Kidney capillary endothelial cell (primary cell): ENCODE data around the gene ARID5B.
"Not testable (repeated sequence)": the region's sequence is repeated elsewhere in the genome, so short reads cannot be mapped to it uniquely, and the experiment has no call there.

Experiments used
- DNase-seq: peaks from one replicate; pipeline ENCODE4 v3.0.0-alpha.2; 2018; ENCODE audit warnings: low spot score

The ARID5B gene, protein sequence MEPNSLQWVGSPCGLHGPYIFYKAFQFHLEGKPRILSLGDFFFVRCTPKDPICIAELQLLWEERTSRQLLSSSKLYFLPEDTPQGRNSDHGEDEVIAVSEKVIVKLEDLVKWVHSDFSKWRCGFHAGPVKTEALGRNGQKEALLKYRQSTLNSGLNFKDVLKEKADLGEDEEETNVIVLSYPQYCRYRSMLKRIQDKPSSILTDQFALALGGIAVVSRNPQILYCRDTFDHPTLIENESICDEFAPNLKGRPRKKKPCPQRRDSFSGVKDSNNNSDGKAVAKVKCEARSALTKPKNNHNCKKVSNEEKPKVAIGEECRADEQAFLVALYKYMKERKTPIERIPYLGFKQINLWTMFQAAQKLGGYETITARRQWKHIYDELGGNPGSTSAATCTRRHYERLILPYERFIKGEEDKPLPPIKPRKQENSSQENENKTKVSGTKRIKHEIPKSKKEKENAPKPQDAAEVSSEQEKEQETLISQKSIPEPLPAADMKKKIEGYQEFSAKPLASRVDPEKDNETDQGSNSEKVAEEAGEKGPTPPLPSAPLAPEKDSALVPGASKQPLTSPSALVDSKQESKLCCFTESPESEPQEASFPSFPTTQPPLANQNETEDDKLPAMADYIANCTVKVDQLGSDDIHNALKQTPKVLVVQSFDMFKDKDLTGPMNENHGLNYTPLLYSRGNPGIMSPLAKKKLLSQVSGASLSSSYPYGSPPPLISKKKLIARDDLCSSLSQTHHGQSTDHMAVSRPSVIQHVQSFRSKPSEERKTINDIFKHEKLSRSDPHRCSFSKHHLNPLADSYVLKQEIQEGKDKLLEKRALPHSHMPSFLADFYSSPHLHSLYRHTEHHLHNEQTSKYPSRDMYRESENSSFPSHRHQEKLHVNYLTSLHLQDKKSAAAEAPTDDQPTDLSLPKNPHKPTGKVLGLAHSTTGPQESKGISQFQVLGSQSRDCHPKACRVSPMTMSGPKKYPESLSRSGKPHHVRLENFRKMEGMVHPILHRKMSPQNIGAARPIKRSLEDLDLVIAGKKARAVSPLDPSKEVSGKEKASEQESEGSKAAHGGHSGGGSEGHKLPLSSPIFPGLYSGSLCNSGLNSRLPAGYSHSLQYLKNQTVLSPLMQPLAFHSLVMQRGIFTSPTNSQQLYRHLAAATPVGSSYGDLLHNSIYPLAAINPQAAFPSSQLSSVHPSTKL

DNA sequence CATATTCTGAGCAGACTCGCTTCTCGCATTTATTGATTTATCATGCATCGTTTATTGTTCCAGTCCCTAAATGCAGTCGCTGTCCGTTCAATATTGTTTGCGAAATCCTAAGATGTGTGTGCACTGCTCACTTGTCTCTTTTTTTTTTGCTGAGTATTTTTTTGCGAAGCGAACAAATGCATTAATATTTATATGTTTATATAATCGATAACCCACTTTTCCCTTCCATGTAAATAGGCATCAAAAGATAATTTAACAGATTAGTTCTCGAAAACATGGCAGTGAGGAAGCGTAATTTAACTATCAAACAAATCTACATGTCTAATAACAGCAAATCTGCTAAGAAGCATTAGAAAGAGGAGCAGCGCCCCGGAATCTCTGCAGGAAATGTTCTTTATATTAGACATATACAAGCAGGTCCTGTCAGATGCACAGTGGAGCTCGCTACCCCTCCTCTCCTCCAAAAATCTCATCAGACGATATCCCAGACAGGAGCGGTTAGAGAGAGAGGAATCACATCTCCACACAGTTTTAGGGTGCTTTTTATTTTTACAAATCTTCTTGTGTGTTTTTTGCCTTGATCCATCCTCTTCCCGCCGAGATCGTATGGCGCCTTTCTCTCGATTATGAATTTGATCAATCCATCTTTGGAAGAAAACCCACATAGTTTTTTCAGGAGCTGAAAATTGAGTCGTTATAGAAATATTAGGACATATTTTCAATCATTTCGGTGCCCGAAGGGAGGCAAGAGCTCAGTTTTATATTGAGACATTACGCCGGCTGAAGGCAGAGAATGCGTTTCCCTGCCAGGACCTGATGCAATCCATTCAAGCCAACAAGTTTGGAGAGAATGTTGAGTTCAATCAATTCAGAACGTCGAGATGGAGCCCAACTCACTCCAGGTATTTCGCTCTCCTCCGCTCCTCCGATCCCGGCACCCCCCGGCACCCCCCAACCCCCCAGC, at the start of gene ARID5B:
Gene ARID5B, plus strand, starts transcription at position 871 of the 964 bp plus-strand sequence. Its CDS starts 11 bp downstream, at position 882.
- DNase-seq = peak; percentile 50

DNA sequence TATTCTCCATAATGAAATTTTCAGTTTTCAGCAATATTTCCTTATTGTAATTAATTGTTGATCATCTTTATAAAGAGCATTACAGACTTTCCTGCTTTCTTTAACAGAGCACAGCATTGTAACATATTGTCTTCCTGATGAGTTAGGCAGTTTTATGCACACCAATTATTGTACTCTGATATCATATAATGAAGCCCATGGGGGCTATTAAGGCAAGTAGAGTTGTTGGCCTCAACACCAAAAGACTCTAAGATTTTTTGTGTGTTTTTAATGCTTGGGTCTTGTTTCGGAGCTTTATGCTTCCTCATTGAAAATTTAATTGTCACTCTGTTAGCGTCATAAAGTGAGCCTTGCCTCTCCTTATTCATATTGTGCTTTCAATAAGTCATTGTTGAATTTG, 49.2 kb upstream of the ARID5B start:
- no peak for DNase-seq

DNA sequence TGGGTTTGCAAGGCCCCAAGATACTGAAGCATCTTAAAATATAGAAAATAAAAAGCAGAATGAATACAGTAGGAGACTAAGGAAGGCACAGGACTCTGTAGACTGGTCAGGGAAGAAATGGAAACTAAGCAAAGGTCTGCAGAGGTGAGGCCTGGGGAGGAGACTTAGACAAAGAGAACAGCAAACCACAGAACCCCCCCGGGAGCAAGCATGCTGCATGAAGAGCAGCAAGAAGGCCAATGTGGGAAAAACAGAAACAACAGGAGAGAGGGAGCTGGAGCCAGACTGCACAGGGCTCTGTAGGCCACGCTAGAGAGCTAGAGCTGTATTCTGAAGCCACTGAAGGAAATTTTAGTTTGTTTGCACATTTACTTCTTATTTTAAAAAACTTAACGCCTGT, 45.7 kb upstream of the ARID5B start:
- DNase-seq = no peak

DNA sequence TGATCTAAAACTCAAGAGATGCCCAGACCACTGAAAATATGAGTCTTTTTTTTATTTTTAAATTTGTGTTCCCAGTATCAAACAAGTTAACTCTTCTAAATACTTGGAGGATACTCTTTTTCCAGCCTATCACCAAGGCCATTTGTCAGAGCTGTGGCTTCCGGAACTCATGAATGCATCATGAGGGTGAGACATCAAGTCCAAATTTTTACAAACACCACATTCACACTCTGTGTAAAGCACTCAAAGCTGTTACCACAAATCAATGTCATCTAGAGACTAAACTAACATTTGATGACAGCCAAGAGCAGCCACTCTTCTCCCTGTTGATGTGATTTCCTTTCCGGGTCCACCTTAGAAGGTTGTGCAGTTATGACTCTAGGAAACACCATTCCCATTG, 43.8 kb upstream of the ARID5B start:
- no peak for DNase-seq

DNA sequence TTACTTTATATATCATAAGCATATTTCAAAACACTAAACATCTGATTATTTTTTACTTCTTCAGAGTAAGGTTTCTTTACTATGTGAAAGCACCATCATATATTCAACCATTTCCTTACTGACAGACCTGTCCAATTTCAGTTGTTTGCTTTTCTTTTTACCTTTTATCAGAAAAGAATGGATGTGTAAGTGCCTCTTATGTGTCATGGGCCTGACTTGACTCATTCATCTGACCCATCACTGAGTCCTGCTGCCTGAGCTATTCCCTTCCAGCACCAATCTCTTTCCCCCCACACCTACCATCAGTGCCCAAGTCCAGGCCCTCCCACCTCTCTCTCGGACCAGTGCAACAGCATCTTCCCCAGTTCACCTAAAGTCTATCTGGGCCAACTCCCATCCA, 41.7 kb upstream of the ARID5B start:
- no peak for DNase-seq

DNA sequence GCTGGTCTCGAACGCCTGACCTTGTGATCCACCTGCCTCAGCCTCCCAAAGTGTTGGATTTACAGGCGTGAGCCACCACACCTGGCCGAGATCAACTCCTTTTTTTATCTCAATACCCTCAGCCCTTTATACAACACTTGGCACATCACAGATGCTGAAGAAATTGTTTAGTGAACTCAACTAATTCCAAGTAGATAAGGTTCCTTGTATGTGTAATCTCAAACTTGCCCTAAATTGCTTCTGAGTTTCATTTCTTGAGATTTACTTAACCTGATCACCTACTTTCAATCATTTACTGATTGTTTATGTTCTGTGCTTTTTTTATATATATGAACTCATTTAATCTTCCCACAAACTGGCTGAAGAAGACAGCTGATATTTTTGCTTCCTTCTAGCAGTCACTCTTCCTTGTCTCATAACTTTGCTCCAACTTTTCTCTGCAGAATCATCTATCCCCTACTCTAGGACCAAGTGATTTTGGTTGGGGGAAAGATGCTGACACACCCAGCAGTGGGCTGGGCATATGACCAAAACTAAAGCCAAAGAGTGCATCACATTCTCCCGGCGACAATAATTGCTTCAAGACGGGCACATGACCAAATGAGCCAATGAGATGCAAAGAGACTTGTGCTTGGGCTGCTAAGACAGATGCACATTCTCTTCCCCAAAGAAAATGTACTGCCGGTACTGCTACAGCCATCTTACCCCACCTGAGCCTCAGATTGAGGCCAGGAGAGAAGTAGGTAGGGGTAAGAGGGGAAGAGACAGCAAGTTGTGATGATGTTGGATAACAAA, 40.3 kb upstream of the ARID5B start:
- DNase-seq = no peak

DNA sequence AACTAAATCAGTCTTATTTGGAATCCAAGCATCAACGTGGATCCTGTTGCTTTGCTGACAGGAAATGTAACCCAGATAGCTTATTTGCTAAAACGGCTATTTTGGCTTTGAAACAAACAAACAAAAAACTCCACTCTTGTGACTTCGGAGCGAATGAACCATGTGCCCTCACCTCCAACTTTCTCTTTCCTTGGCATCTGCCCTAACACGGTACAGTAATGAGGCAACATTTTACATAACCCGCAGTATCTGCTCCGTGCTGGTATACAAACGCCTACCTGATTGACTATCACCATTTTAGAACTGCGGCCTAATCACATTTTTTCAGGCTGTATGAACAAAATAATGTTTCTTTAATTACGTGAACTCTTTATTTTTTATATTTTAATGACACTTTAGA, 37.5 kb upstream of the ARID5B start:
- DNase-seq = no peak

DNA sequence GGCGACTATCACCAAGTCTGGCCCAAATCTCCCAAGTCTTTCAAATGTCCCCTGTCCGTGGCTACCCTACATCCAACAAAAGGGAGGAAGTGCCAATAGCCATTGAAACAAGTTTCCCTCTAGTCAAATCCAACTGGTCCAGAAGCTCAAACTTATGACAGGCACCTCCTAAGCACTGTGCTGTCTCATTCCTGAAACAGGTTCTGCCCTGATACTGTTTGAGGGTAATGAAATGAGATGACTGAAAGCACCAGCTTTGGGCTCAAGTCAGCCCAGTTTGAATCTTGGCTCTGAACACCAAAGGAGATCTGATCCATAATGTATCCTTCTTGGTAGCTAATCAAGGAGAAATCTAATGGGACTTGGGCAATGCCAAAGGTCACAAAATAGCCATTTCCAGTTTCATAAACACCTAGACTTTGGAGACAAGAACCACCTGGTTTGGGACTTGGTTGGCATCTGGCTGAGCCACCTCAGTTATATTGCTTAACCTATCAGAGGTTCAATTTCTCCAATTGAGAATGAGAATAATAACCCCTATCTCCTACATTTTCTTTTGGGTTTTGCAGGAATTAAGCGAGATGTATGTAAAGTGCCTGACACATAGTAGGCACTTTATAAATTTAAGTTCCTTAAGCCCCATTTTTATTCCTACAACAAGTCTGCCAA, 34.7 kb upstream of the ARID5B start:
- DNase-seq = no peak

DNA sequence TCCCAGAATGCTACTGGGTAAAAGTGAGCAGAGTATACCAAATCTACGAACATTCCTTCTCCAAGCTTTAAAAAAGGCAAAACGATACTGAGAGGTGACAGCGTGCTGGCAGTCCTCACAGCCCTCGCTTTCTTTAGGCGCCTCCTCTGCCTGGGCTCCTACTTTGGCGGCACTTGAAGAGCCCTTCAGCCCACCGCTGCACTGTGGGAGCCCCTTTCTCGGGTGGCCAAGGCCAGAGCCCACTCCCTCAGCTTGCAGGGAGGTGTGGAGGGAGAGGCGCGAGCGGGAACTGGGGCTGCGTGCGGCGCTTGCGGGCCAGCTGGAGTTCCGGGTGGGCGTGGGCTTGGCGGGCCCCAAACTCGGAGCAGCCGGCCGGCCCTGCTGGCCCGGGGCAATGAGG, 34.1 kb upstream of the ARID5B start:
- not testable (repeated sequence) for DNase-seq

DNA sequence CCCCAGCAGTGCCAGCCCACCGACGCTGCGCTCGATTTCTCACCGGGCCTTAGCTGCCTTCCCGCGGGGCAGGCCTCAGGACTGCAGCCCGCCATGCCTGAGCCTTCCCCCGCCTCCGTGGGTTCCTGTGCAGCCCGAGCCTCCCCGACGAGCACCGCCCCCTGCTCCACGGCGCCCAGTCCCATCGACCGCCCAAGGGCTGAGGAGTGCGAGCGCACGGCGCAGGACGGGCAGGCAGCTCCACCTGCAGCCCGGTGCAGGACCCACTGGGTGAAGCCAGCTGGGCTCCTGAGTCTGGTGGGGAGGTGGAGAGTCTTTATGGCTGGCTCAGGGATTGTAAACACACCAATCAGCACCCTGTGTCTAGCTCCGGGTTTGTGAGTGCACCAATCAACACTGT, 33.7 kb upstream of the ARID5B start:
- DNase-seq = not testable (repeated sequence)

DNA sequence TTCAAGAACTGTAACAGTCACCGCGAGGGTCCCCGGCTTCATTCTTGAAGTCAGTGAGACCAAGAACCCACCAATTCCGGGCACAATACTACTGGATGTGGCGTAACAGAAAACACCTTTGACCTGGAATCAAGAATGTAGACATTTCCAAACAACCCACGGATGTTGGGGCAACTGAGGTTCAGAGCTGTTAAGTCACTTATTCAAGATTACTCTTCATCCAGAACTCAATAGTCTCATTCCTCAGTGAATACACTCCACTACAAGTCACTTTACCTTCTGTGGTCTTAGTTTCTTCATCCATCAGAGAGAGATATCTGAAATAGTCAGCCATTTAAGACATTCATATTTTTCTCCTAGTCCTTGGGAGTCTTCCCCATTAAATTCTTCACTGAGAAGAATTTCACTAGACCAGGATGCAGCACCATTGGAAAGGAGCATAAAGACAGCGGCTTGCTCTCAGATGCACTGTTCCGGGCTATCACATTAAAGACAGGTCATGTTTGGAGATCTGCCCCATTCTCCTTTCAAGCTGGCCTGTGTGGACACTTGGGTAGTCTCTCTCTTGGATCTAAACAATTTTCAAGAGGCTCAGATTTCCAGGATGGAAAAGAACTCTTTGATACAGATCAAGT, 32.3 kb upstream of the ARID5B start:
- no peak for DNase-seq

DNA sequence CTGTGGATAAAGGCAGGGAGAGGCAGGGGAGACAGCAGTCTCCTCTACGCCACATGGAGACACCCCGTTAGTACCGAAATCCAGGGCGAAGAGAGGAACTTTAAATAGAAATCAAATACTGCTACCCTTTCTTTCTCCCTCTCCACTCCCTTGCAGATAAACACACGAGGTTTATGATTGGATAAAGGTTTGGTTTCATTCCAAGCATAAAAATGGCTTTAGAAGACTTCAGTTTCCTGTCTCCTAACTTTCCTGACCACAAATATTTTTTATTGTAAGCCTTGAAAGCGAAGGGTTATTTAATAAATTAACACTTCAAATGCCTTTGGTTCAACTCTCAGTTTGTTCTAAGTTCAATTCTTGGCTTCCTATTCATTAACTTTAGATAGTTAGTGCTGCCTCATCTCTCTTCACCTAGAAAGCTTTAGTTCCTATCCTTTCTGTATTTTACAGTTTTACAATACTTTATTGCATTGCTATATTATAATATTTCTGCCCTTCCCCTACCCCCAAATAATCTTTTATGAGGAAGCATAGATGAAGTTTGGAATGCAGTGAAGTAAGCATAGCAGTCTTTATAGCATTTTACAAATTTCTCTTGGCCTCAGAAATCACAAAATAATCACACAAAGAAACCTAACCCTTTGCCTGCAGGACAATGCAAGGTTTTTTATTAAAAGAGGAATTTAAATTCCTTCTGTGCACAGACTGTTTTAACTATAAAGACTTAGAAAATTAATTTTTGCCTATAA, 31.5 kb upstream of the ARID5B start:
- DNase-seq = no peak

DNA sequence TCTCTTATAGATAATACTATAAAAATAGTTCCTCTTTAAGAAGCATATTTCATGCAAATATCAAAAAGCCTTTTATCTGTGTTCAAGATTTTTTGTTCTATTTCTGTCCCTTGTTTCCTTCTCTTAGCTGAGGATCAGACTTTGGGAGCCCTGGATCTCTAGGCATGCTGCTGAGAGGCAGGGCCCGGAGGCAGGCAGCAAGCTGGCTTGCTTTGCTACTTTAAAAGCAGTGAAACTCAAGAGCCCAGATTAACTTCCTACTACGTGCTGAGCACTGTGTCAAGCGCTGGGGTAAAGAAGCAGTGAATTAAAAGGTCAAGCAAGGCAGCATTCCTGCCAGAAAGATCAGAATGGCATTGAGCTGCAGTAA, 31.0 kb upstream of the ARID5B start:
- no peak for DNase-seq

DNA sequence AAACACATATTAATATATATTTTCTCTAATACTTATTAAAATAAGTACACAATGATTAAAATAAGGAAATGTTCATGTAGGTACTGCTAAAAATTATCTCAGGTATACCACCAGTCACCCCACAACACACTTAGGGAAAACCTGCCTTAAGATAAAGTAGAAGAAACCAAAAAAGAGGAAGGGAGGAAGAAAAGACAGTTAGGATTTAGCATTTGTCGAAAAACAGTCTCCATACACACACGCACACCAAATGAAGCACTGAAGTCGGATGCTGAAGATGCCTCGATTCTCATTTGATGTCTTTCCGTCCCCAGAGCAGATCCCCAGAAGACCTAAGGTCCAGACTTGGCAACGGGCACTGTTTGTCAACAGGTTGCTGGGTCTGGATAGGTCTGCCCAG, 30.0 kb upstream of the ARID5B start:
- DNase-seq = no peak

DNA sequence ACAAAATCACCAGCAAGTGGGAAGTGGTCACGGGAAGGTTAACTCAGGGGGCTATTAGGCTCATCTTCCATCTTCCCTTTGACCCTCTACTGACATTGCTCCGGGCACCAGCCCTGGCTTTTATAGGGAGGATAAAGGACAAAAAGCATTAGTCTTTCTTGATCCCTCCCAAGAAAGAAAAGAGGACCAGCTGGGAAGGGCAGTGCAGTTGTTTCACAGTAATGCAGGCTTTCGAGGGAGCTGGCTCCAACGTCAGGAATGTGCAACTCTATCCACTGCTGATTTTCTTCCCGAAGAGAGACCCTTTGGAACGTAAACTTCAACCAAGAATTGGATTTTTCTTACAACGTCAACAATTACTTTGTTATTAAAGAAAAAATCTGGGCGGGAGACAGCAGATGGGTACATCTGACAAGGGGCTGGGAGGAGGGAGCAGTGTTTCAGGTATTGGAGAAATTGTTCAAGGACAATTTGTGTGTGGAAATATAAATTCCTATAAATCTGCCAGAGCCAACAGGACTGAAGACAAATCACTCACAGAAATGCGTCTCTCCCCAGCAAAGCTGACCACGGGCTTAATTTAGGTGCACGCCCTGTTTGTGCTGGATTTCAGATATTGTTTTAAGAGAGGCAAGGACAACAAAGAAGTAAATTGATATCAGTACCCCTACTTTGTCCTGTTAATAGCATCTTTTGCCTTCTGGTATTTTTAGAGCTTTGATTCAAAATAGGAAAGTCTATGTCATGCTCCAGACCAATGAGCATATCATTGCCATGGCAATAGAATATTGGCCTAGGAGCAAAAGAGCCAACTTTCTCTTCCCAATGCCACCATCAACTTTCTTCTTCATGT, 23.4 kb upstream of the ARID5B start:
- DNase-seq = no peak

DNA sequence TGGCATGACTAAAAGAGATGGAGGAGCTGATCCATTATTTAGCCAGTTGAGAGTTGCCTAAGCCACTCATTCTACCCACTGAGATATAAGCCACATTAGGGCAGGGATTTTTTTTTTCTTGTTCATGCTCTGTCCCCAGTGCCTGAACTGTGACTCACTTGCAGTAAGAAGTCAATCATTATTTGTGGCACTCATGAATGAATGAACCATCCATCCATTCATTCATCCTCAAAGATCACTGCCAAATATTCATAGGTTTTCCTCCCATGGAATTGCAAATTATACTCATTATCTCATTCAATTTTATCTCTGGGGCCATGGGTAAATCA, 22.8 kb upstream of the ARID5B start:
- DNase-seq = no peak

DNA sequence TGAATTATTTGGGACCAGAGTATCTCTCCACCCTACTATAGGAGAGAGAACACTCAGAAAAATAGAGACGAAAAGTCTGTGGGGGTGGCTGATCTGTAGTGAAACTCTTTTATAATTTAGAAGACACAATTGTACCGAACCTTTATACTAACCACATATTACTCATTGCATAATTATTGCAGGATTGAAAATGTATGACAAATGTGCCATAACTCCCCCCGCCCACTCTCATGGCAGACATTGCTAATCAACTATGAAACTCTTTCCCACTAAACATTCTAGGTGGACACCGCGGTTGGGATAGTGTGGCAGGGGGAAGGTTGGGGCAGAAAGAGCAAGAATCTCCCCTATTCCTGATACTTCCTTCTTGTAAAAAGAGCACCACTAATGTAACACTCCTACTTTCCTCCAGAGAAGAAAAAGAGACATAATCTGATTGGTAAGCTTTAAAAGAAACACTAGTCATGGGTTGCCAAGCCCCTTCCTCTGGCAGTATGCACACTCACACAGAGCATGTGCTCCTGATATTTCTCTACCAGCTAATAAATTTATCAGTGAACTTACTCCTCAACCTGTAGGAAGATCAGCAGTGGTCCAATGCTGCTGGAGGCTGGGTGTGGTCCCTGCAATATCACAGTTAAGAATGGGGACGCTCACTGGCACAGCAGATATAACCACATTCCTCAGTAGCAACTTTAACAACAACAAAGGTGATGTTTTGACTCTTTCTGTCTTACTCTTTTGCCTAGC, 18.7 kb upstream of the ARID5B start:
- DNase-seq = no peak
